Ishikawa (cell line): Measurements from ENCODE around the gene INS.

ENCODE experiments used
- CEBPB ChIP-seq: IDR thresholded peaks from 2 replicates; pipeline ENCODE4 v1.6.1; 2012
- CREB1 ChIP-seq: IDR thresholded peaks from 2 replicates; pipeline ENCODE4 v1.6.1; 2012; ENCODE audit warnings: low read depth
- EGR1 ChIP-seq: IDR thresholded peaks from 2 replicates; pipeline ENCODE4 v1.6.1; 2012
- EP300 ChIP-seq: IDR thresholded peaks from 2 replicates; pipeline ENCODE4 v1.6.1; 2012; ENCODE audit warnings: borderline replicate concordance
- FOXM1 ChIP-seq: IDR thresholded peaks from 2 replicates; pipeline ENCODE4 v1.6.1; 2012; ENCODE audit warnings: low read depth, borderline replicate concordance
- NFIC ChIP-seq: IDR thresholded peaks from 2 replicates; pipeline ENCODE4 v1.6.1; 2012
- RAD21 ChIP-seq: IDR thresholded peaks from 2 replicates; pipeline ENCODE4 v1.6.1; 2012; ENCODE audit warnings: low read depth
- TAF1 ChIP-seq: IDR thresholded peaks from 2 replicates; pipeline ENCODE4 v1.6.1; 2012; ENCODE audit warnings: low read depth, mild to moderate bottlenecking
- TCF12 ChIP-seq: IDR thresholded peaks from 2 replicates; pipeline ENCODE4 v1.6.1; 2012; ENCODE audit warnings: low read depth
- TEAD4 ChIP-seq: IDR thresholded peaks from 2 replicates; pipeline ENCODE4 v1.6.1; 2012
- YY1 ChIP-seq: IDR thresholded peaks from 2 replicates; pipeline ENCODE4 v1.6.1; 2012; ENCODE audit warnings: low read depth
- ZBTB7A ChIP-seq: IDR thresholded peaks from 2 replicates; pipeline ENCODE4 v1.6.1; 2012; ENCODE audit warnings: low read depth
- TF ChIP-seq, protein P1 (sequence below): IDR thresholded peaks from 2 replicates; pipeline ENCODE4 v1.6.1; 2012; ENCODE audit warnings: low read depth, mild to moderate bottlenecking
- TF ChIP-seq, protein P2 (sequence below): IDR thresholded peaks from 2 replicates; pipeline ENCODE4 v1.6.1; 2012
- TF ChIP-seq, protein P3 (sequence below): IDR thresholded peaks from 2 replicates; pipeline ENCODE4 v1.6.1; 2012

The INS gene

DNA sequence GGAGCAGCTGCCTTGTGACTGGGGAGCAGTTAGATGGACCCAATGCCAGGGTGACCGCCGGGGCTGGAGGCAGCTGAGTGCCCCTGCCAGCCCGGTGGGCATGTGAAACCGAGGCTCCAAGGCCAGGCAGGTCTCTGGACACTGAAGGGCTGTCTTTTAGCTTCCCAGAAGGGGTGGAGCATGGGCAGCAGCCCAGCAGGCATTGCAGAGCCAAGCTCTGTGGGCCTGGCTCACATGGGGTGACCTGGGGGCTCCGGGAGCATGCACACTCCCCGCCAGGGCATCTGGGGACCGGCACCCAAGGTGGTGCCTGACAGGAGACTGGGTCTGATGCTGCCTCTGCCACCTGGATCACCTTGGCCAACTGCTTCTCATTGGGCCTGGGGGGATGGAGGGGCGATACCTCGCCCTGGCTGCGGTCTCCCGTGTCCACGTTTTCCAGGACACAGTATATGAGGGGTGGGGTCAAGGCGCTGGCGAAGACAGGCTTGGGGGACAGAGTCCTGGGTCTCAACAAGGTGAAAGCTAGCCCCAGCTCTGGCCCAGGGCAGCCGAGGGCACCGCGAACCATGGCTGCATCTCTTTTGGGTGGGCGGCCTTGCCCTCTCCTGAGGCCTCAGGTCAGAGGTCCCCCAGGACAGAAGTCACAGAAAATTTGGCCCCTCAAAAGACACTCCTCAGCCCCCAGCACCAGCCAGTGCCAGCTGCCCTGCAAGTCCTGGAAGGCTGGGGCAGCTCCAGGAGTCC, 3.5 kb downstream of the INS start:
- TF ChIP-seq ZBTB7A (no peak), TEAD4 (no peak), EP300 (no peak), CREB1 (no peak), TAF1 (no peak)

DNA sequence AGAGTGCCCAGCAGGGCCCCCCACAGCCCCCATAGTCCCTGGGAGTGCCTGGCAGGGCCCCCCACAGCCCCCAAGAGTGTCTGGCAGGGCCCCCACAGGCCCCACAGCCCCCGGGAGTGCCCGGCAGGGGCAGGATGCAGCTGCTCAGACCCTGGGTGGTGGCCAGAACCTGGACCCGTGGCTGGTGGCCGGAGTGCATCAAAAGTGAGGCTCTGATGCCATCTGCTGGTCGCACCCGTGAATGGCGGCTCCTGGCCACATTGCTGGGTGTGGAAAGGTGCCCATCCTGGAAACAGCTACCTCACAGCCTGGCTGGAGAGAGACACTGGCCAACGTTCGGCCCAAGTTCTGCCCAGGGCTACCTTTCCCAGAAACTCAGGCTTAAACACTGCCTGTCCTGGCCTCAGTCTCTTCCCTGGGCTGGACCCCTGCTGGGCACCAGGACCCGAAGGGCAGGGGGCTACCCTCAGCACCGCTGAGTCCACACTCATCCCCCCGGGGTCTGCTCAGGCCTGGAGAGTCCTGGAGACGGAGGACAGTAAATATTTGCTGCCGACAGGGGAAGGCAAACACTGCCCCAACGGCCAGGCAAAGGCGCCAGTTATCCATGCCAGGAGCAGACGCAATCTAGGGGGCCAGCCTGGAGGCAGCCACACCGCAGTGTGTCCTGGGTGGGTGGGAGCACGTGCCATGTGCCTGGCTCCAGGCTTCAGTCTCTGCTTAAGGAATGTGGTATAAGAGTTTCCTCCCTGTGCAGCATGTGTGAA, 4.4 kb downstream of the INS start:
- TF ChIP-seq, protein P1, sequence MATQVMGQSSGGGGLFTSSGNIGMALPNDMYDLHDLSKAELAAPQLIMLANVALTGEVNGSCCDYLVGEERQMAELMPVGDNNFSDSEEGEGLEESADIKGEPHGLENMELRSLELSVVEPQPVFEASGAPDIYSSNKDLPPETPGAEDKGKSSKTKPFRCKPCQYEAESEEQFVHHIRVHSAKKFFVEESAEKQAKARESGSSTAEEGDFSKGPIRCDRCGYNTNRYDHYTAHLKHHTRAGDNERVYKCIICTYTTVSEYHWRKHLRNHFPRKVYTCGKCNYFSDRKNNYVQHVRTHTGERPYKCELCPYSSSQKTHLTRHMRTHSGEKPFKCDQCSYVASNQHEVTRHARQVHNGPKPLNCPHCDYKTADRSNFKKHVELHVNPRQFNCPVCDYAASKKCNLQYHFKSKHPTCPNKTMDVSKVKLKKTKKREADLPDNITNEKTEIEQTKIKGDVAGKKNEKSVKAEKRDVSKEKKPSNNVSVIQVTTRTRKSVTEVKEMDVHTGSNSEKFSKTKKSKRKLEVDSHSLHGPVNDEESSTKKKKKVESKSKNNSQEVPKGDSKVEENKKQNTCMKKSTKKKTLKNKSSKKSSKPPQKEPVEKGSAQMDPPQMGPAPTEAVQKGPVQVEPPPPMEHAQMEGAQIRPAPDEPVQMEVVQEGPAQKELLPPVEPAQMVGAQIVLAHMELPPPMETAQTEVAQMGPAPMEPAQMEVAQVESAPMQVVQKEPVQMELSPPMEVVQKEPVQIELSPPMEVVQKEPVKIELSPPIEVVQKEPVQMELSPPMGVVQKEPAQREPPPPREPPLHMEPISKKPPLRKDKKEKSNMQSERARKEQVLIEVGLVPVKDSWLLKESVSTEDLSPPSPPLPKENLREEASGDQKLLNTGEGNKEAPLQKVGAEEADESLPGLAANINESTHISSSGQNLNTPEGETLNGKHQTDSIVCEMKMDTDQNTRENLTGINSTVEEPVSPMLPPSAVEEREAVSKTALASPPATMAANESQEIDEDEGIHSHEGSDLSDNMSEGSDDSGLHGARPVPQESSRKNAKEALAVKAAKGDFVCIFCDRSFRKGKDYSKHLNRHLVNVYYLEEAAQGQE, result no peak
- TF ChIP-seq NFIC, result no peak
- no peak for TF ChIP-seq EP300
- peak; percentile 84 for TF ChIP-seq RAD21
- TF ChIP-seq, protein P2, sequence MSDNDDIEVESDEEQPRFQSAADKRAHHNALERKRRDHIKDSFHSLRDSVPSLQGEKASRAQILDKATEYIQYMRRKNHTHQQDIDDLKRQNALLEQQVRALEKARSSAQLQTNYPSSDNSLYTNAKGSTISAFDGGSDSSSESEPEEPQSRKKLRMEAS, result no peak

DNA sequence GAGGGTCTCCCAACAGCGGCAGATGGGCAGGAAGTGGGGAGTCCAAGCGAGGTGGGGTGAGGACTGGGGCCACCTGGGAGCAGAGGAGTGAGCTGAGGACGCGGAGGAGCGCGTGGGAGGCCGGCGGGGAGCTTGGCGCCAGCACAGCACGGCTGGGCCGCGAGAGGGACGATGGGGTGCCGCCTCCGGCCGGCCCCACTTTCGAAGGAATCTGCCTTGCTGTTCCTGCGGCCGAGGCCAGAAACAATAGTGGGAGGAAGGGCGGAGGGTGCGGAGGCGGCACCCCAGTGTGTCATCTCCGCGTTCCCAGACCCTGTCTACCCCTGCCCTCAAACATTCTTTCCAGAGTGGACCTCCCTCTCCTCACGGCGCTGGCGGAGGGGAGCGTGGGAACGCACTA, 5.5 kb downstream of the INS start:
- TF ChIP-seq TAF1 (no peak), EGR1 (peak; percentile 7; the same call in 1 of the 2 replicates)

DNA sequence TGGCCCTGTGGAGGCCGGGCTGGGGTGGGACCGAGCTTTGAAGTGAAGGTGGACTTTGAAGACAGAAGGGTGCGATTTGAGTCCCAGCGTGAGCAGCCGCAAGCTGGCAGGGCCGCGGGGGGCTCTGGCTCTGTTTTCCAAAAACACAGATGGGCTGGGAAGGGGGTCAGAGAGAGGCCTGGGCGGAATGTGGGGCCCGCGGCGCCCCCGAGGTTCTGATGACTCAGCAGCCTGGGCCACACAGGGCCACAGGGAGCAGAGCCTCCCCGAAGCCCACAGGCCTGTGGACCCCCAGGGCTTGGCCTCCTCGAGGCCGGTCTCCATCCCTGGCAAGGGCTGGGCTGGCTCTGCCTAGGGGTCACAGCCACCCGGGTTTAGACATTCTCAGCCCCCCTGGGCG, 6.1 kb downstream of the INS start:
- TF ChIP-seq FOXM1 (no peak), TAF1 (no peak), EGR1 (no peak), CEBPB (no peak), ZBTB7A (no peak)
- TF ChIP-seq, protein P3, sequence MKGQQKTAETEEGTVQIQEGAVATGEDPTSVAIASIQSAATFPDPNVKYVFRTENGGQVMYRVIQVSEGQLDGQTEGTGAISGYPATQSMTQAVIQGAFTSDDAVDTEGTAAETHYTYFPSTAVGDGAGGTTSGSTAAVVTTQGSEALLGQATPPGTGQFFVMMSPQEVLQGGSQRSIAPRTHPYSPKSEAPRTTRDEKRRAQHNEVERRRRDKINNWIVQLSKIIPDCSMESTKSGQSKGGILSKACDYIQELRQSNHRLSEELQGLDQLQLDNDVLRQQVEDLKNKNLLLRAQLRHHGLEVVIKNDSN, result no peak

DNA sequence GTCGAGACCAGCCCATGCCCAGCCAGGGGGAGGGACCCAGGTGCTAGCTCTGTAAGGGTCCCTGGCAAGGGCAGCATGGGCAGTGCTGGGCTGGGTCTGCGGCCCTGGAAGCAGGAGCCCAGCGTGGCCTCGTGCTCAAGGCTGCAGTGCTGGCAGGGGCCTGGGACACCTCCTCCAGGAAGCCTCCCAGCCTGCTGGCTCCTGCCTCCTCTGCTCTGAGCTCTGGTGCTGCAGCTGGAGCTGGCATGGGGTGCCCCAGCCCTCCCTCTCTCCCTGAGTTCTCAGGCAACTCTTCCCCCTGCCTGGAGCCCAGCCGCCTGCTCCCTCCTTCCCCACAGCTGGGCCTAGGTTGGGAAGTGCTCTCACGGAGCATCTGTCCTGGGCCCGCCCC, 6.8 kb downstream of the INS start:
- TF ChIP-seq CREB1 (no peak), YY1 (no peak), TEAD4 (no peak), RAD21 (no peak), TAF1 (no peak), FOXM1 (no peak), ZBTB7A (no peak), NFIC (no peak), EGR1 (no peak), EP300 (no peak), TCF12 (no peak), CEBPB (no peak)
- TF ChIP-seq, protein P2, result no peak
- TF ChIP-seq, protein P3, result no peak
- TF ChIP-seq, protein P1, result no peak

DNA sequence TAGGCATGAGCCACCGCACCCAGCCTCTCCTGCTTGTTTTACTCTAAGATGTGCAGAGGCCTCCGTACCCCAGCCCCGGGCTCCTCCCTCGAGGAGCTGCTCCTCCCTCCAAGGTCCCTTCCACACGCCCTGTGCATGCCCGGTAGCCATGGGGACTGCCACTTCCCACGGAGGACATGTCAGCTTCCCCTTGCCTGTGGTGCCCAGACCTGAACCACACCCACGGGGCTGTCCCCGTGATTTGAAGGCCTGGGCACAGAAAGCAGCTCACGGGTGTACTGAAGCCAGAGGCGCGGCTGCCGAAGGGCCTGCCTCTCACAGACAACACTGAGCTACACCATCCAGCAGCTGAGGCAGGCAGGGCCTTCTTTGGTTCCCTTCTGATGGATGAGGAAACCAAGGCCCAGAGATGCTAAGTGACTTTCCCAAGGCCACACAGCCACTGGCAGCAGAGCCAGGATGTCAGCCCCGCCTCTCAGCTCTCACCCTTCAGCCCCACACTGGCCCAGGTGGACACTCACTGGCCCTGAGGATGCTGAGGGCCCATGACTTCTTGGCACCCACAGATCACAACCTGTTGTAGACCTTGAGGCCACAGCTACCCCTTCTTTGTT, 7.3 kb downstream of the INS start:
- TF ChIP-seq FOXM1, result no peak
- TF ChIP-seq, protein P1, result no peak
- TF ChIP-seq EGR1, result no peak
- no peak for TF ChIP-seq TCF12
- TF ChIP-seq TEAD4, result no peak
- no peak for TF ChIP-seq CEBPB
- no peak for TF ChIP-seq RAD21
- no peak for TF ChIP-seq YY1
- TF ChIP-seq, protein P3, result no peak
- TF ChIP-seq ZBTB7A, result no peak
- TF ChIP-seq, protein P2, result no peak
- TF ChIP-seq CREB1, result no peak
- no peak for TF ChIP-seq EP300
- TF ChIP-seq TAF1, result no peak
- TF ChIP-seq NFIC, result no peak
